NT2/D1 (cell line): ENCODE results near the gene FSCN2.

Experiments
- DNase-seq: peaks from one replicate; pipeline ENCODE4 v3.0.0-alpha.2; 2011; ENCODE audit warnings: low read depth, low spot score
- H3K27me3 ChIP-seq: 2 replicates; pipeline ENCODE4 v1.6.0; 2011; ENCODE audit warnings: mild to moderate bottlenecking; ENCODE audit not compliant: insufficient read length, insufficient read depth
- H3K36me3 ChIP-seq: 2 replicates; pipeline ENCODE4 v1.6.1; 2011; ENCODE audit warnings: mild to moderate bottlenecking, low read length, mixed read lengths; ENCODE audit not compliant: insufficient read depth, insufficient read length
- H3K4me1 ChIP-seq: 2 replicates; pipeline ENCODE4 v1.5.1; 2011; ENCODE audit not compliant: insufficient read depth, insufficient read length
- H3K4me3 ChIP-seq: 2 replicates; pipeline ENCODE4 v1.5.1; 2011; ENCODE audit warnings: low read depth; ENCODE audit not compliant: insufficient read length
- H3K9ac ChIP-seq: 2 replicates; pipeline ENCODE4 v1.6.0; 2011; ENCODE audit warnings: low read depth; ENCODE audit not compliant: insufficient read length
- H3K9me3 ChIP-seq: 2 replicates; pipeline ENCODE4 v1.5.1; 2011; ENCODE audit warnings: mild to moderate bottlenecking, low read length; ENCODE audit not compliant: insufficient read depth
- SUZ12 ChIP-seq: IDR thresholded peaks from 2 replicates; pipeline ENCODE4 v1.6.1; 2011; ENCODE audit not compliant: insufficient read length, insufficient read depth; ENCODE audit errors: extremely low read depth
- YY1 ChIP-seq: IDR thresholded peaks from 2 replicates; pipeline ENCODE4 v1.6.1; 2011; ENCODE audit not compliant: insufficient read length, insufficient read depth
- ZNF274 ChIP-seq: IDR thresholded peaks from 2 replicates; pipeline ENCODE4 v1.6.1; 2011; ENCODE audit warnings: mild to moderate bottlenecking, low read depth, low read length

FSCN2 gene

DNA sequence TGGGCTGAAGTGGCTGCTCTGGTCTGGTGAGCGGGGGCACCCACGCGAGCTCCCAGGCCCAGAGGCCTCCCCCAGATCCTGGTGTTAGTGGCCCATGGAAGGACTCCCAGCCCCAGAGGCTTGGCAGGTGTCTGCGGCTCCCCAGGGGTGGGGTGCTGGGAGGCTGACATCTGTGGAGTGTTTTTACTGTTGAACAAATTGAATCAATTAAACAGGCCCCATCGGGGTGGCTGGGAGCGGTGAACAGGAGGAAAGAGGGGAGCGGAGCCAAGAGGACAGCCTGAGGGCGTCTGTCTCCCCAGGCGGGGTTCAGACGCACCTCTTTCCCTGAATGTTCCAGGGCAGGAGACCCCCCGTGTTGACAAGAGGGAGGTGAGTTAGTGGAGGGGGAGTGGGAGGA, 45.5 kb upstream of the FSCN2 start:
- H3K4me1 ChIP-seq: peaks cover 46% of the 10 kb centered on the region
- peaks cover 7% of the 10 kb centered on the region; the same call in 1 of the 2 replicates for H3K9me3 ChIP-seq
- H3K9ac ChIP-seq: peak overlapping the region; percentile 21
- peaks cover 49% of the 10 kb centered on the region for H3K27me3 ChIP-seq
- no peak overlapping the region for H3K4me3 ChIP-seq
- no peak for DNase-seq
- TF ChIP-seq ZNF274: no peak
- H3K36me3 ChIP-seq: no peaks in the 10 kb centered on the region

DNA sequence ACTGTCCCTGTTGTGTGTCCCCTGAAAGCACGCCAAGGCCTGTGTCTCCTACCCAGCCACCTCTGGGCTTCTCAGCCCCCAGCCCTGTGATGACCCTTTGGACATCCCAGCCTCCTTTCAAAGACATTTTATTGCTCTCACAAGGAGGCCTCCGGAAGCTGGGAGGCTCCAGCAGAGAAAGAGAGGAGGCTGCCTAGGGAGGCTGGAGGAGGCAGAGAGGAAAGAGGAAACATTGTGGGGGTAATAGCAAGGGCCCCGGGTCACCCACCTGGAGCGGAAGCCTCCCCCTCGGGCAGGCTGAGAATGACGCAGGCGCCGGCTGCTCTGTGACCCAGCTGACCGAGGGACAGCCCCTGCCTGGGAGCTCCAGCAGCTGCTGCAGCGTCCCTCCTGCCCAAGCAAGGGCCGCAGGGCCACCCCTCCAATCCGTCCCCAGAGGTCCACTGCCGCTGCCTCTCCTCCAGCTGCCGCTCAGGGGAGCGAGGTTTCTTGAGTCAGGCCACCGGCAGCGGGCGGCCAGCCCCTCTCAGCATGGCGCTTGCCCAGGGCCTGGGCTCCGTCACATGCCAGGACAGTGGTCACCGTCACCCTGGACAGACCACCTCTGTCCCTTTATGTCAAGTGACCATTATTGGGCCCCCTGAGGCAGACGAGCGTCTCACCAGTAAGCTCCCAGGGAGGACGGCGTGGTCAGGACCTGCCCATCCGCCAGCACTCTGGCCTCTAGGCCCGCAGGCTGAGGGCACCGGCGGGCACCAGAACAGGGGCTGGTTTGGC, 44.9 kb upstream of the FSCN2 start:
- peaks cover 49% of the 10 kb centered on the region for H3K27me3 ChIP-seq

GRCh38 chr17:81483862-81484194, 44.3 kb upstream of the FSCN2 start:
- peaks cover 42% of the 10 kb centered on the region for H3K4me1 ChIP-seq

More for the DNA sequence above, 44.9 kb upstream of the FSCN2 start:
- Histone ChIP-seq H3K9me3 (peaks cover 7% of the 10 kb centered on the region; the same call in 1 of the 2 replicates), H3K36me3 (no peaks in the 10 kb centered on the region), H3K4me1 (peaks cover 41% of the 10 kb centered on the region), H3K9ac (peak overlapping the region; percentile 87), H3K4me3 (peak overlapping the region; percentile 57)
- no peak for TF ChIP-seq YY1
- TF ChIP-seq ZNF274: no peak
- no peak for TF ChIP-seq SUZ12
- DNase-seq: no peak

GRCh38 chr17:81484195-81484979, 43.8 kb upstream of the FSCN2 start:
- Histone ChIP-seq H3K36me3 (no peaks in the 10 kb centered on the region), H3K4me1 (peaks cover 43% of the 10 kb centered on the region), H3K9me3 (peaks cover 7% of the 10 kb centered on the region; the same call in 1 of the 2 replicates)

More at GRCh38 chr17:81483862-81484194, 44.3 kb upstream of the FSCN2 start:
- peak overlapping the region; percentile 87 for H3K9ac ChIP-seq
- no peaks in the 10 kb centered on the region for H3K36me3 ChIP-seq
- TF ChIP-seq YY1: no peak
- no peak for TF ChIP-seq ZNF274
- TF ChIP-seq SUZ12: no peak
- H3K27me3 ChIP-seq: peaks cover 49% of the 10 kb centered on the region
- peaks cover 7% of the 10 kb centered on the region; the same call in 1 of the 2 replicates for H3K9me3 ChIP-seq
- H3K4me3 ChIP-seq: peak overlapping the region; percentile 57
- DNase-seq: no peak

DNA sequence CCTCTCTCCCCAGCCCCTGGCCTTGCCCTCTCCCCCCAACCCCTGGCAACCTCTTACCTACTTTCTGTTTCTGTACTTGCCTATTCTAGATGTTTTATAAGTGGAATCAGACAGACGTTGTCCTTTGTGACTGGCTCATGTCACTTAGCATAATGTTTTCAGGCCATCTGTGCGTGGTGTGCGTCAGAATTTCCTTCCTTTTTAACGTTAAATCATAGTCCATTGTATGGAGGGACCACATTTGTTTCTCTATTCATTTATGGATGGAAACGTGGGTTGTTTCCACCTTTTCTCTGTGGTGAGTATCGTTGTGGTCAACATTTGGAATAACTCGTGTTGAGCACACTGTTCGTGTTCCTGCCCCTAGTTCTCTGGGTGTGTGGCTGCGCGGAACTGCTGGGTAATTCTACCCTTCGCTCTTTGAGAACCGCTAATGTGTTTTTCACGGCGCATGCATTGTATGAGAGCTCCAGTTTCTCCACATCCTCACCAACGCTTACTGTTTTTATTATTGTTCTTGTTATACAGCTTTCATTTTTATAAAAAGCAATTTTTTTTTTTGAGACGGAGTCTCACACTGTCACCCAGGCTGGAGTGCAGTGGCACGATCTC, 41.9 kb upstream of the FSCN2 start:
- no peak for TF ChIP-seq ZNF274
- TF ChIP-seq YY1: no peak
- no peak for TF ChIP-seq SUZ12
- no peak for DNase-seq
- peaks cover 27% of the 10 kb centered on the region for H3K27me3 ChIP-seq
- H3K9me3 ChIP-seq: no peaks in the 10 kb centered on the region
- H3K4me1 ChIP-seq: peaks cover 42% of the 10 kb centered on the region
- H3K4me3 ChIP-seq: no peak overlapping the region
- no peaks in the 10 kb centered on the region for H3K36me3 ChIP-seq
- peak overlapping the region; percentile 53 for H3K9ac ChIP-seq

More at GRCh38 chr17:81484195-81484979, 43.8 kb upstream of the FSCN2 start:
- peak; percentile 74 for DNase-seq
- Histone ChIP-seq H3K4me3 (peak overlapping the region; percentile 57), H3K27me3 (peaks cover 45% of the 10 kb centered on the region), H3K9ac (peak overlapping the region; percentile 87)
- TF ChIP-seq YY1 (no peak), ZNF274 (no peak), SUZ12 (no peak)

GRCh38 chr17:81487089-81487486, 41.1 kb upstream of the FSCN2 start:
- Histone ChIP-seq H3K27me3 (peaks cover 21% of the 10 kb centered on the region), H3K9ac (peak overlapping the region; percentile 94), H3K9me3 (no peaks in the 10 kb centered on the region), H3K4me3 (peak overlapping the region; percentile 71), H3K36me3 (no peaks in the 10 kb centered on the region), H3K4me1 (peaks cover 38% of the 10 kb centered on the region)
- TF ChIP-seq SUZ12: no peak
- TF ChIP-seq ZNF274: no peak
- TF ChIP-seq YY1: no peak
- no peak for DNase-seq
